Measurements from ENCODE around the gene HS3ST3B1. TPM values are rescaled to one million over a fixed set of nuclear protein-coding genes. Genes with fewer than 3 reads are reported as not detected.

Gene HS3ST3B1
- 1 to 10 TPM in 4 of 6 donors, under 1 TPM in 2; 0.59 to 2.8 (median 1.5) TPM for total RNA-seq
- polyA plus RNA-seq: 1 to 10 TPM in 1 of 2 donors, under 1 TPM in 1; 0.30 to 2.3 TPM

GRCh38 chr17:14300575-14301278, at the start of gene HS3ST3B1:
TSS of gene HS3ST3B1 (plus strand) at chr17:14301081. CDS start at chr17:14301519, 438 bp downstream.
- DNase-seq (peak; percentile 93 to 100 (median 98)), ATAC-seq (peak; percentile 85 to 89 (median 86)), FAIRE-seq (peak; percentile 89)
- Histone ChIP-seq H3K36me3 (no peaks in the 10 kb centered on the region), H3K4me3 (peak within 1 kb of the TSS; percentile 28 to 63 (median 42)), H3K27ac (peak within 1 kb of the TSS in 3 of 4 donors; percentile 45 to 80 (median 50)), H3K4me1 (peaks cover 8 to 15% (median 10%) of the 10 kb centered on the region in 3 donors), H3K9me3 (no peaks in the 10 kb centered on the region), H3K27me3 (peaks cover 0 to 32% (median 6%) of the 10 kb centered on the region in 4 donors)
- WGBS, 2 donors: 0 to 1% methylated on average over 45 to 49 of the region's 49 CpGs
- no peak for TF ChIP-seq CTCF (IDR thresholded peaks at IDR 0.05)
- intact Hi-C loops (cut with DNase I): loop anchor here in 2 of 3 donors (5.0 kb wide), 2 partner anchors 703 to 708 kb away; no protein-coding TSS in a partner anchor

GRCh38 chr17:14261406-14261805, 39.5 kb upstream of the HS3ST3B1 start:
- Histone ChIP-seq H3K4me1 (no peaks in the 10 kb centered on the region), H3K27ac (no peak overlapping the region), H3K4me3 (no peak overlapping the region), H3K27me3 (no peaks in the 10 kb centered on the region), H3K36me3 (no peaks in the 10 kb centered on the region), H3K9me3 (no peaks in the 10 kb centered on the region)
- 75 to 85% methylated on average over 5 of the region's 5 CpGs for WGBS, 2 donors
- TF ChIP-seq CTCF (IDR thresholded peaks at IDR 0.05): no peak
- ATAC-seq: no peak
- FAIRE-seq: no peak
- no peak for DNase-seq
- intact Hi-C loops (cut with DNase I): no loop called here

- ATAC-seq (no peak), FAIRE-seq (no peak), DNase-seq (no peak)
- no peak for TF ChIP-seq CTCF (IDR thresholded peaks at IDR 0.05)
- H3K36me3 ChIP-seq: no peaks in the 10 kb centered on the region
- no peaks in the 10 kb centered on the region for H3K9me3 ChIP-seq
- H3K27ac ChIP-seq: no peak overlapping the region
- H3K4me3 ChIP-seq: no peak overlapping the region
- H3K4me1 ChIP-seq: no peaks in the 10 kb centered on the region
- no peaks in the 10 kb centered on the region for H3K27me3 ChIP-seq
- intact Hi-C loops (cut with DNase I): no loop called here
- 45 to 64% methylated on average over 2 of the region's 2 CpGs for WGBS, 2 donors
Measured at GRCh38 chr17:14268264-14268663, 32.6 kb upstream of the HS3ST3B1 start.

GRCh38 chr17:14269473-14269872, 31.4 kb upstream of the HS3ST3B1 start:
- 49 to 58% methylated on average over 5 of the region's 5 CpGs for WGBS, 2 donors
- Histone ChIP-seq H3K27ac (no peak overlapping the region), H3K36me3 (no peaks in the 10 kb centered on the region), H3K9me3 (peaks cover 0 to 6% (median 0%) of the 10 kb centered on the region in 4 donors), H3K4me3 (no peak overlapping the region), H3K27me3 (no peaks in the 10 kb centered on the region), H3K4me1 (no peaks in the 10 kb centered on the region)
- DNase-seq: no peak
- no peak for FAIRE-seq
- intact Hi-C loops (cut with DNase I): no loop called here
- no peak for ATAC-seq
- no peak for TF ChIP-seq CTCF (IDR thresholded peaks at IDR 0.05)

- Histone ChIP-seq H3K9me3 (peaks cover 0 to 6% (median 0%) of the 10 kb centered on the region in 4 donors), H3K4me3 (no peak overlapping the region), H3K36me3 (no peaks in the 10 kb centered on the region), H3K27me3 (no peaks in the 10 kb centered on the region), H3K4me1 (no peaks in the 10 kb centered on the region), H3K27ac (no peak overlapping the region)
- ATAC-seq (no peak), DNase-seq (no peak), FAIRE-seq (no peak)
- WGBS, 2 donors: 48 to 71% methylated on average over 2 of the region's 2 CpGs
- intact Hi-C loops (cut with DNase I): no loop called here
- TF ChIP-seq CTCF (IDR thresholded peaks at IDR 0.05): no peak
Measured at GRCh38 chr17:14270508-14270907, 30.4 kb upstream of the HS3ST3B1 start.
